ENCODE data around the gene FTH1.

FTH1 gene

GRCh38 chr11:61983419-61983818, 16.0 kb upstream of the FTH1 start:
- TF ChIP-seq, protein P1, sequence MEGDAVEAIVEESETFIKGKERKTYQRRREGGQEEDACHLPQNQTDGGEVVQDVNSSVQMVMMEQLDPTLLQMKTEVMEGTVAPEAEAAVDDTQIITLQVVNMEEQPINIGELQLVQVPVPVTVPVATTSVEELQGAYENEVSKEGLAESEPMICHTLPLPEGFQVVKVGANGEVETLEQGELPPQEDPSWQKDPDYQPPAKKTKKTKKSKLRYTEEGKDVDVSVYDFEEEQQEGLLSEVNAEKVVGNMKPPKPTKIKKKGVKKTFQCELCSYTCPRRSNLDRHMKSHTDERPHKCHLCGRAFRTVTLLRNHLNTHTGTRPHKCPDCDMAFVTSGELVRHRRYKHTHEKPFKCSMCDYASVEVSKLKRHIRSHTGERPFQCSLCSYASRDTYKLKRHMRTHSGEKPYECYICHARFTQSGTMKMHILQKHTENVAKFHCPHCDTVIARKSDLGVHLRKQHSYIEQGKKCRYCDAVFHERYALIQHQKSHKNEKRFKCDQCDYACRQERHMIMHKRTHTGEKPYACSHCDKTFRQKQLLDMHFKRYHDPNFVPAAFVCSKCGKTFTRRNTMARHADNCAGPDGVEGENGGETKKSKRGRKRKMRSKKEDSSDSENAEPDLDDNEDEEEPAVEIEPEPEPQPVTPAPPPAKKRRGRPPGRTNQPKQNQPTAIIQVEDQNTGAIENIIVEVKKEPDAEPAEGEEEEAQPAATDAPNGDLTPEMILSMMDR (IDR thresholded peaks at IDR 0.05; ENCODE audit: low read length): no peak
- TF ChIP-seq EZH2 (IDR thresholded peaks at IDR 0.05; ENCODE audit: borderline replicate concordance, low read length): no peak
- Histone ChIP-seq H3K9me2 (ENCODE audit: low read depth, low read length) (no peaks in the 10 kb centered on the region), H3K36me3 (ENCODE audit: insufficient read depth, low read length) (no peaks in the 10 kb centered on the region), H3F3A (ENCODE audit: insufficient read depth, low read length) (no peaks in the 10 kb centered on the region), H3K4me3 (ENCODE audit: low read depth, low read length, poor library complexity, severe bottlenecking) (no peak overlapping the region), H2AFZ (ENCODE audit: low read length) (no peak overlapping the region), H3K27me3 (ENCODE audit: insufficient read depth, low read length) (peaks cover 10% of the 10 kb centered on the region), H3K79me2 (ENCODE audit: insufficient read depth, low read length) (no peaks in the 10 kb centered on the region), H3K4me2 (ENCODE audit: low read length) (no peak overlapping the region), H3K4me1 (ENCODE audit: insufficient read depth, low read length, severe bottlenecking) (no peaks in the 10 kb centered on the region), H3K27ac (ENCODE audit: low read depth, low read length, poor library complexity, severe bottlenecking) (no peak overlapping the region), H3K9ac (ENCODE audit: low read length) (no peak overlapping the region), H3K9me3 (ENCODE audit: low read length) (0 out of 2 replicates have a peak, but pooled peaks cover 5% of the 10 kb centered on the region), H4K20me1 (ENCODE audit: insufficient read depth, low read length) (no peaks in the 10 kb centered on the region)

DNA sequence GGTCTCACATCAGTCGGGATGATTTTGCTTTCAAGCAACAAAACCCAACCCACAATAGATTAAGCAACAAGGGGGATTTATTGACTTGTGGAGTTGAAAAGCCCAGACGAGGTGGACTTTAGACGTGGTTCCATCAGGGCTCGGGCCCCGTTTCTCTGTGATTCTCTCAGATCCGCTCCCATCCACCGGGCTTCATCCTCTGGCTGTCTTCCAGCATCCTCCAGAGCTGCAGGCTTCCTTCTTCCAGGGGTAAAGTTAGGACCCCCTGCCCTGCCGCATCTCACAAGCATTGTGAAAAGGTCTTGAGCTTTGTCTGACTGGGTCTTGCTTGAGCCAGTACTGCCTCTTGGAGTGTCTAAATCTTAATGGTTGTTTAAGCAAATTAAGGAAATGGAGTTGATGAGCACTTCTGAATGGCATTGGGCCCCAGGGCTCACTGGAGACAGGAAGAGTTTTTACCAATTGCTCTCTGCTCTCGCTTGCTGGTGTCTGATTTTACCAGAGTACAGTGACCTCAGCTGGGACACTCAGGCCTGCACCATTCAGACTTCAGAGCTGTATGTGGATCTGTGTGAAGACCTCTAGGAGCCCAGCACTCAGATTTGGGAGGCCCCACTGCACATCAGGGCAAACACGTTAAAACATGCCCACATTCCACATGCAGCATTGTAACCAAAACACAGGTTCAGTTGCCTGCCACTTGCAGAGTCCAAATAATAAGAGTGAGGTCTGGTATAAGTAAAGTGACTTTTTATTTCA, 13.5 kb upstream of the FTH1 start:
- Histone ChIP-seq H3K4me3 (ENCODE audit: low read depth, low read length, poor library complexity, severe bottlenecking) (no peak overlapping the region), H2AFZ (ENCODE audit: low read length) (no peak overlapping the region), H3K4me1 (ENCODE audit: insufficient read depth, low read length, severe bottlenecking) (no peaks in the 10 kb centered on the region), H4K20me1 (ENCODE audit: insufficient read depth, low read length) (no peaks in the 10 kb centered on the region), H3K9me2 (ENCODE audit: low read depth, low read length) (no peaks in the 10 kb centered on the region), H3F3A (ENCODE audit: insufficient read depth, low read length) (no peaks in the 10 kb centered on the region), H3K27ac (ENCODE audit: low read depth, low read length, poor library complexity, severe bottlenecking) (no peak overlapping the region), H3K27me3 (ENCODE audit: insufficient read depth, low read length) (peaks cover 5% of the 10 kb centered on the region), H3K9me3 (ENCODE audit: low read length) (no peaks in the 10 kb centered on the region), H3K9ac (ENCODE audit: low read length) (no peak overlapping the region), H3K36me3 (ENCODE audit: insufficient read depth, low read length) (no peaks in the 10 kb centered on the region), H3K79me2 (ENCODE audit: insufficient read depth, low read length) (no peaks in the 10 kb centered on the region), H3K4me2 (ENCODE audit: low read length) (no peak overlapping the region)
- TF ChIP-seq EZH2 (IDR thresholded peaks at IDR 0.05; ENCODE audit: borderline replicate concordance, low read length): no peak
- TF ChIP-seq, protein P1 (IDR thresholded peaks at IDR 0.05; ENCODE audit: low read length): no peak

DNA sequence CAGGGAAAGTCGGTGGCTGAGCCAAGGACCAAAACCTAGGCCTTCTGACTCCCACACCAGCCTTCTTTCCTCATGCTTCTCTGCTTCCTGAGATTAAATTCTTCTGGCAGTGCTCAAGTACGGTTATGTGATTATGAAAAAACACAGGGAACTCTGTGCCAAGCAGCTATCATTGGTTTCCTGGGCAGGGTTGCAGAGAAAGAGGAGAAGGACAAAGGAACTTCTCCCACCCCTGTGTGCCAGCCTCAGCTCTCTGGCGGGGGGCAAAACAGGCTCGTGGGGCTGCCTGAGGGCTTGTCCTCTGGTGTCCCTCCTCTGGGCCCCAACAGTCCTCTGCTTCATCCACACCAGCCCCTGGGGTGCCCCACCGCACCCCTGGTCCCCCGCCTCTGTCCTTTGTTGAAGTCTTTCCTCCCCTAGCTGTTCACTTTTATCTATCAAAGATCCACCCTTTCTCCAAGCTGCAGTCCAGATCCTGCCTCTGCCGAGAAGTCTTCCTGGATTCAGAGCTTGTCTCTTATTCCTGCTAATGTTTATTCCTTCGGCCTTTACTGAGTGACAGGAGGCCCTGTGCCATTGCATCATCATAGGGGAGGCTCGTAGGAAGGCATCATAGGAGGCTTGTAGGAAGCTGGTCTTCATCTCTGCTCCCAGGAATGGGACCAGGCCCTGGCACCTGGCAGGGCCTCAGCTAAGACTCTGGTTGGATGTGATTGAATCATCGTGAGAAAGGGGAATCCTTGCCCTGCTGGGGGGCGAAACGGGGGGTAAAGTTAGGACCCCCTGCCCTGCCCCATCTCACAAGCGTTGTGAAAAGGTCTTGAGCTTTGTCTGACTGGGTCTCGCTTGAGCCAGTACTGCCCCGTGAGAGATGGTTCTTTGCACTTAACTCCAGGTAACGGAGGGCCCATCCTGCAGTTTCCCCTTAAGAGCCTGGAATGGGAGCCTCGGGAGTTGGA, 11.5 kb upstream of the FTH1 start:
- H2AFZ ChIP-seq (ENCODE audit: low read length): no peak overlapping the region
- no peaks in the 10 kb centered on the region for H4K20me1 ChIP-seq (ENCODE audit: insufficient read depth, low read length)
- no peak overlapping the region for H3K4me3 ChIP-seq (ENCODE audit: low read depth, low read length, poor library complexity, severe bottlenecking)
- H3K79me2 ChIP-seq (ENCODE audit: insufficient read depth, low read length): no peaks in the 10 kb centered on the region
- no peaks in the 10 kb centered on the region for H3F3A ChIP-seq (ENCODE audit: insufficient read depth, low read length)
- TF ChIP-seq EZH2 (IDR thresholded peaks at IDR 0.05; ENCODE audit: borderline replicate concordance, low read length): no peak
- TF ChIP-seq, protein P1 (IDR thresholded peaks at IDR 0.05; ENCODE audit: low read length): no peak
- H3K27ac ChIP-seq (ENCODE audit: low read depth, low read length, poor library complexity, severe bottlenecking): no peak overlapping the region
- no peaks in the 10 kb centered on the region for H3K9me2 ChIP-seq (ENCODE audit: low read depth, low read length)
- no peaks in the 10 kb centered on the region for H3K36me3 ChIP-seq (ENCODE audit: insufficient read depth, low read length)
- no peak overlapping the region for H3K9ac ChIP-seq (ENCODE audit: low read length)
- no peak overlapping the region for H3K4me2 ChIP-seq (ENCODE audit: low read length)
- no peaks in the 10 kb centered on the region for H3K9me3 ChIP-seq (ENCODE audit: low read length)
- H3K27me3 ChIP-seq (ENCODE audit: insufficient read depth, low read length): peaks cover 5% of the 10 kb centered on the region; the same call in 1 of the 2 replicates
- no peaks in the 10 kb centered on the region for H3K4me1 ChIP-seq (ENCODE audit: insufficient read depth, low read length, severe bottlenecking)
